HG03097 (cell line): ENCODE results near the gene CLCA1.
"Not testable (repeated sequence)": the region's sequence is repeated elsewhere in the genome, so short reads cannot be mapped to it uniquely, and the experiment has no call there.

Experiments used
- ATAC-seq: cut with Tn5 transposase; IDR thresholded peaks from one replicate; pipeline ENCODE4 v1.9.1; 2021; ENCODE audit not compliant: unreplicated experiment, low FRiP score

CLCA1 gene

DNA sequence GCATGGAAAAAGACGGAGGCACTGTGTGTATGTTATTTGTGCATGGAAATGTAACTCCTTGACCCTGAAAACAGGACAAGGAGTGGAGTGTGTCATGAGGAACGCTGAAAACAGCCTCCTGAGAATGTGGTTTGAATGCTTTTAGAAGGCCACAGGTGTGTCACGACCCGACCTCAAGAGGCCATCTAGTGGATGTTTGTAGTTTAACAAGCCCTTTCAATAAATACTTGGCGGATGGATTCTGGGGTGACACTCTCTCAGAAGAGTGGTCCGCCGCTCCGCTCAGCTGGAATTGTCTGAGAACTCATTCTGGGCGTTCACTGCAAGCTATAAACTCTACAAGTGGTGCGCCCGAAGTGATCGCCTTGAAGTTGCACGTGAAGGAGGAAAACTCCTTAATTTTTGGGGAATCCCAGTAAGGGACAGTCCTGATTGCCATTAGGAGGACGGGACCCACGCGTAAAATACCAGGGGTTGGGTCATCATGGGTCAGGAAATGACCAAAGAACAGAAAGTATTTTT is 33.5 kb downstream of the CLCA1 start:
- ATAC-seq, result not testable (repeated sequence)

DNA sequence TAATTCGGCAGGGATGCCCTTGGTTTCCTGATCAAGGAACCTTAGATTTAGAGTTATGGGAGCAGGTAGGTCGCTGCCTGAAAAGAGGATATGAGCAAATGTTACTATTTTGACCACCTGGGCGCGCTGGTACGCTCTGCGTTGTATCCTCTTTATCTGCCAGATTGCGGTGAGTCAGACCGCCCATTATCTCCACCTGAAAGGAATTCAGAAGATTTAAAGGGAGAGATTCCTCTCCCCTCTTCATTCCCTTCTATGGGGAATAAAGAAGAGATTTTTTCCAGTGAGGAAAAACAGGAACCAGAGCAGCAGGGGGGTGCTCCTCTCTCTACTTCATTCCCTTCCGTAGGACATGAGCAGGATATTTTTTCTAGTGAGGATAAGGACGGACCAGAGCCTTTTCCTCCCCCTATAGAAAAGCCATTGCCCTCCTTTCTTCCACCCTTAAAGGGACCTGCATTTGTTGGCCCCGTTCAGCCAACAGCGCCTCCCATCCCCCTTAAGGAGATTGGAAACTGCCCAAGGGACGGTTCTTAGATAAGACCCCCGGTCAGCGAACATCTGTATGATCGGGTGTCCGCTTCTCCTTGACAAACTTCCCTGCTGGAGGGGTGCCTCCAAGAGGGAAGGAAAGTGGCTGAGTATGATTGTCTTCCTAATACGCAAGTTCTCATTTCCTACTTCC is 34.1 kb downstream of the CLCA1 start:
- ATAC-seq, result no peak

DNA sequence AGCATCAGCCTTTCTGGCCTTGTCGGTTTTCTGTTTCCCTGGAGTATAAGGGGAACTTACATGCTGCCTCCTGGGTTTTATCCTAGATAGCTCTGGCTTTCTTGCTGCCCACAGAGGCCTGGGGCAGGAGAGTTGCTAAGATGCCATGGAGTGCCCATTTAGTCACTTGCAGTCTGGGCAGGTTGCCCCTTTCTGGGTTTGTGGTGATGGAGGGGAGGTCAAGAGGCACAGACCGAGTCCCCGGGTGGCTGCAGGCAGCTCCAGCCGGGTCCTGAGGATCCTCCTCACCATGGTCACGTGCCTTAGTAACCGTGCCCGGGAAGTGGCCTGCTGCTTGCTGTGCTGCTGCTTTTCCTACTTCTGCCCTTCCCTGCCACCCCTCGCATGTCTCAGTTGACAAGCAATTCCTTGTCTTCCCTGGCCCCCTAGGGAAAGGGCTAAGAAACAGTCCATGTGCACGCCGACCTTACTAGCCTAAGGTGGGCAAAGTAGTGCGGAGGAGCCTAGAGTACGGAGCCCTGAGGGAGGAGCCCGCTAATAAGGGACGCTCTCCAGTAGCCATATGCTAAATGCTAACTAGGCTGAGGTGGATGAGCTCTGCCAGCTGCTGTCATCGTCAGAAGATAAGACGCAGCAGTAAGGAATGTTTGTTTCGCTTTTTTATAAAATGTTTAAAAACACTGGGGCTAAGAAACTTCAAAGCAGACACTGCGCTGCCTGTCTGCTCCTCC is 34.8 kb downstream of the CLCA1 start:
- no peak for ATAC-seq

GRCh38 chr1:86504137-86504479 is 35.4 kb downstream of the CLCA1 start:
- ATAC-seq, result no peak

- ATAC-seq, result no peak
These were observed 36.3 kb downstream of the CLCA1 start for GRCh38 chr1:86504895-86505563.

DNA sequence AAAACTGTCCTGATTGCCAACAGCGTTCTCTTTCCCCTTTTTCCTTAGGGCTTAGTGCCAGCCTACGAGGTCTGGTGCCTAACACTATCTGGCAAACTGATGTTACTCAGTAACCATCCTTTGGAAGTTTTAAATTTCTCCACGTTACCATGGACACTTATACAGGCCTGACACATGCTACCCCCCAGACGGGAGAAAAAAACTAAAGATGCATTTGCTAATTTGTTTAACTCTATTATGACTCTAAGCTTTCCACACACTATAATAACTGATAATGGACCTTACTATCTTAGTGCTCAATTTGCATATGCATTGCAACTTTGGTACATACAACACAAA is 36.8 kb downstream of the CLCA1 start:
- ATAC-seq, result no peak

GRCh38 chr1:86507935-86508582 is 39.3 kb downstream of the CLCA1 start:
- no peak for ATAC-seq

DNA sequence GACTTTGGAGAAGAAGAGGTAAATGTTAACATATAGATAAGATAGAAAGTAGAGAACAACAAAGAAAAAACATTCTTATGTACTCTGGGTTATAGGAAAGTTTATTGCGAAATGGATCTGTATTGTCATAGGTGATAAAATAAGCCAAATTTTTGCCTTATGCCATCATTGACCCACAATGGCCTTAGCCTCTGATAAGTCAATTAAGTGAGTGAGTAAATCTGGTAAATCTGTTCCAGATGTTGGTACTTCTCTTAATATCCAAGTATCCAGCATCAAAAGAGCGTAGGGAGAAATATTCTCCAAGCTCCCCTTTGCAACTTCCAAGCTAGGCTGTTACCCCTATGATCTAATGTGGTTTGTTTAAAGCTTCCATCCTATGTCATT is 39.8 kb downstream of the CLCA1 start:
- no peak for ATAC-seq

DNA sequence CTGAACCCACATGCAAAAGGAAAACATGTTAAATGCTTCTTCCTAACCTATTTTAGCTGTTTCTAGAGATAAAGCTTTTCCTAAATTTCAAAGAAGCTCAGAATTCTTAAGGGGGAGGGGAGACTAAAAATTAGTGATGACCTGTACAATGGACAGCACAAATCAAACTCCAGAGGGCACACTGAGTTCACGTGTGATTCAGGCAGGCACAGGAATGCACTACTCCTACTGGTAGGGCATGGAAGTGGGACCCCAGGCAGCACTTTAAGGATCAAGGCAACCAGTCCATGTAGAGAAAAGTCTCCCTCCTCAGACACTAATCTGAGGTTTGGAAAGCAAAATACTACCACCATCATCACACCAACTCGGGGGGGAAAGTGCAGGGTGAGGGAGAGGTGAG is 46.9 kb downstream of the CLCA1 start:
- ATAC-seq, result no peak

DNA sequence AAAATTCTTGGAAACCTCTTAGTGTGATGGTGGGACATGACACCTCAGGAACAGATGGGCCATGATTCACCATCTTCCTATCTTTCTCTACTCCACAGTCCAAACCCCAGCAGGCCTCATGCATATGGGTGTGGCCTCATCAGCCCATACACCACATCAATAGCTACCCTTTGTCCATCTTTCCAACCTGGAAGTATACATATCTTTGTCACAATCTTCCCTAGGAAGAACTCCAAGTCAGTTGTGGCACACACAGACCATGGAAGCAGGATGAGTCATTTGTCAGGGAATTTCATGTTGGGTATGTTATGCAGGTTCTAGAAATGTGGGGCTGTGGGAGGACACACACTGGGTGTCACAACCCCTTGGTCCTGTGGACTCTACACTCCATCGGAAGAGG is 47.6 kb downstream of the CLCA1 start:
- ATAC-seq, result no peak

DNA sequence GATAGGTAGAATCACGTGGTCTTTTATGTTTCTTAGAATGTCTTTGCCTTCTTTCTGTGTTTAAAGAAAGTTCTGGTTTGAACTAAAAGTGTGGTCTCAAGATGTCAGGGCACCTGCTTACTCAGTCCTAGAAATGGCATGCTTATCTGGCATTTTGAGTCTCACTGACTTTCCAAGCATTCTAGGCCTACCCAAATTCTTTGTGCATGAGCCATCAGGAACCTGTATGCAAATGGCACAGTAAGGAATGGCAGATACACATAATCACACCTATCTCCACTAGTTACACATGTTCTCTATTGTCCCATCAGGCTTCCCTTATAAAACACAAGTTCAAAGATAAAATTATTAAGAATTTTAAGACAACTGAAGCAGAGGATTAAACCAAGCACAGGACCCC is 48.6 kb downstream of the CLCA1 start:
- ATAC-seq, result no peak

- no peak for ATAC-seq
These were observed 52.2 kb downstream of the CLCA1 start for GRCh38 chr1:86520789-86521521.

- no peak for ATAC-seq
These were observed 52.8 kb downstream of the CLCA1 start for GRCh38 chr1:86521522-86521891.

GRCh38 chr1:86522240-86522639 is 53.5 kb downstream of the CLCA1 start:
- no peak for ATAC-seq

DNA sequence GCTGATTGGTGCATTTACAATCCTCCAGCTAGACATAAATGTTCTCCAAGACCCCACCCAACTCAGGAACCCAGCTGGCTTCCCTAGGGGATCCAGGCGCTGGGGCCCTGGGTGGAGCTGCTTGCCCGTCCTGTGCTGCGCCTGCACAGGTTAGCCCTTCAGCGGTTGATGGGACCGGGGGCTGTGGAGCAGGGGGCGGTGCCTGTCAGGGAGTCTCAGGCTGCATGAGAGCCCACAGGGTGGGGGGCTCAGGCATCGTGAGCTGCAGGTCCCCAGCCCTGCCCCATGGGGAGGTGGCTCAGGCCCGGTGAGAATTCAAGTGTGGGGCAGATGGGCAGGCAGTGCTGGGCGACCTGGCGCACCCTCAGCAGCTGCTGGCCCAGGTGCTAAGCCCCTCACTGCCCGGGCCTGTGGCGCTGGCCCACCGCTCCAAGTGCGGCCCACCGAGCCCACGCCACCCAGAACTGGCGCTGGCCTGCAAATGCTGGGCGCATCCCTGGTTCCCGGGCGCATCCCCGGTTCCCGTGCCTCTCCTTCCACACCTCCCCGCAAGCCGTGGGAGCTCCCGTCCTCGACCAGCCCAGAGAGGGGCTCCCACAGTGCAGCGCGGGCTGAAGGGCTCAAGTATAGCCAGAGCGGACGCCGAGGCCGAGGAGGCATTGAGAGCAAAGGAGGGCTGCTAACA is 55.1 kb downstream of the CLCA1 start:
- ATAC-seq, result no peak

GRCh38 chr1:86527306-86527705 is 58.6 kb downstream of the CLCA1 start:
- ATAC-seq, result no peak

GRCh38 chr1:86530211-86530845 is 61.6 kb downstream of the CLCA1 start:
- ATAC-seq, result no peak

- ATAC-seq, result no peak
These were observed 69.4 kb downstream of the CLCA1 start for GRCh38 chr1:86537928-86538695.

GRCh38 chr1:86538775-86539174 is 70.0 kb downstream of the CLCA1 start:
- no peak for ATAC-seq
